COLO668 (cell line): ENCODE results near the gene MRPL9.
"Not testable (repeated sequence)": the region's sequence is repeated elsewhere in the genome, so short reads cannot be mapped to it uniquely, and the experiment has no call there.

Experiments used
- DNase-seq: peaks from one replicate; lab custom pipeline; 2025; ENCODE audit not compliant: unreplicated experiment; lab: John Stamatoyannopoulos, UW

The MRPL9 gene

DNA sequence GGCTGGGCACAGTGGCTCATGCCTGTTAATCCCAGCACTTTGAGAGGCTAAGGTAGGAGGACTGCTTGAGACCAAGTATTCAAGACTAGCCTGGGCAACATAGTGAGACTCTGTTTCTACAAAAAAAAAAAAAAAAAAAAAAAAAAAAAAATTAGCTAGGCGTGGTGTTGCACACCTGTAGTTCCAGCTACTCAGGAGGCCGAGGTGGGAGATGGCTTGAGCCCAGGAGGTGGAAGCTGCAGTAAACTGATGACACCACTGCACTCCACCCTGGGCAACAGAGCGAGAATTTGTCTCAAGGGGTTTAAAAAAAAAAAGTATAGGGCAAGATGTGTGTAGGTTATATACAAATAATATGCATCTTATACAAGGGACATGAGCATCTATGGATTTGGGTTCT is 24.4 kb upstream of the MRPL9 start:
- no peak for DNase-seq

GRCh38 chr1:151783796-151784195 is 20.5 kb upstream of the MRPL9 start:
- no peak for DNase-seq

DNA sequence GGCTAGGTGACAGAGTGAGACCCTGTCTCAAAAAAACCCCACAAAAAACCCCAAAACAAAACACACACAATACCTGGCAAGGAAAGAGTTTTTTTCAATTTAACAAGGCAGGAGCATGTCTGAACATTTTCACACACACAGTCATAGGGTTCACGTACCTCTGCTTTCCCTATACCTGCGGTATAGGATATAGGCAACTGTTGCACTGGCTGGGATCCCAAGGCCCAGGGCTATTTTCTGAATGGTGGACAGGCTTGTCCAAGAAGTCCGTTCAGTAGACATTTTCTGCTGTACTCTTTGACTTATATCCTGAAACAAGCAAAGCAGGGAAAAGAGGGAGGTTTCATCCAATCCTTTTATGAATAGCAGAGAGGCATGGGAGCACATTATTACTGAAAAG is 19.4 kb upstream of the MRPL9 start:
- DNase-seq, result no peak

GRCh38 chr1:151782026-151782425 is 18.7 kb upstream of the MRPL9 start:
- not testable (repeated sequence) for DNase-seq

- not testable (repeated sequence) for DNase-seq
These were observed 17.4 kb upstream of the MRPL9 start for GRCh38 chr1:151780736-151781135.

DNA sequence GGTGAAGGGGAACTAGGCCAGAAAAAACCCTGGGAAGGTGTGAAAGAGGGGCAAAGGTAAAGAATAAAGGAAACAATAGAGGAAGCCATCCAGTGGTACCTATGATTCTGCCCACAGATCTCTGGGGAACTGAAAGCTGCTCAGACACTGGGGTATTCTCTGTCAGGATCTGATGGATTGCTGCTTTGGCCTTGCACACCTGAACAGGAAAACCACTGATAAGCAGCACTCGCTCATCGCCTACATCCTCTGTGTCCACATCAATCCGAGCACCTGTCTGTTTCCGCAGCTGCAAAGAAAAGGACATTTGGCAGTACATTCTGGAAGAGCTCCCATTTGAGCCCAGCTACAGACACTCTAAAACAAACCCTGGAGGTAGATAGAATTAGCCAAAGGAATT is 16.6 kb upstream of the MRPL9 start:
- no peak for DNase-seq

- no peak for DNase-seq
These were observed 14.0 kb upstream of the MRPL9 start for GRCh38 chr1:151777317-151777716.

GRCh38 chr1:151776665-151777062 is 13.4 kb upstream of the MRPL9 start:
- DNase-seq, result no peak

DNA sequence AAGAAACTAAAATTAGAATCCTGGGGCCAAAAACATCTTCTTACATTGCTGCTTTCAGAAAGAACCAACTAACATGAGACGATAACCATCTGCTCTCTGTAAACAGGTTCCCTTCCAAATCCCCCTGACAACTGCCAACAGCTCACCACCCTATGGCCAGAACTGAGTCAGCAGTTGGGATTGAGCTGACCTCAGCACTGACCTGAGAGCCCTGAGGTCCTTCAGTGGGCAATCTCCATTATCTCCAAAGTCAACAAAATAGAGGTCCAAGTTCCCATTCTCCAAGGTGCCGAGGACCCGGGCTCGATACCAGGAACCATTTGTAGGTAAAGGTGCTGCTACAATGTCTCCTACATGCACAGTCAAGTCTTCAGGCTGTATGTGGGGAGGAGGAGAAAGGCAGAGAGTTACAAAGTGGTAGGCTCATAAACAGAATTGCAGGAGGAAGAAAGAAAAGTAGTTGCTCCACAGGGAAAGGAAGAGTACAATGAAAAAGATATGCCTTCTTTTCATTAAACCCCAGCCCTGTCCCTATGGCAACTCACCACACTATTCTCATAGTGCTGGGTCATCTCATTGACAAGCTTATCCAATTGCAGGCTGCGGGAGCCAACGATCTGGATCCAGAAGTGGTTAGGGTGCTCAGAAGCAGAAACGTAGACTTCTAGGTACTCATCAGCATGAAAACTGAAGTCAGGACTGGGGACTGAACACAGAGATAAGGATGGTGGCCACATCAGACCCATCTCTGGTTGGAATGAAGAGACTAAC is 12.8 kb upstream of the MRPL9 start:
- no peak for DNase-seq

GRCh38 chr1:151774256-151774922 is 11.1 kb upstream of the MRPL9 start:
- DNase-seq, result no peak

DNA sequence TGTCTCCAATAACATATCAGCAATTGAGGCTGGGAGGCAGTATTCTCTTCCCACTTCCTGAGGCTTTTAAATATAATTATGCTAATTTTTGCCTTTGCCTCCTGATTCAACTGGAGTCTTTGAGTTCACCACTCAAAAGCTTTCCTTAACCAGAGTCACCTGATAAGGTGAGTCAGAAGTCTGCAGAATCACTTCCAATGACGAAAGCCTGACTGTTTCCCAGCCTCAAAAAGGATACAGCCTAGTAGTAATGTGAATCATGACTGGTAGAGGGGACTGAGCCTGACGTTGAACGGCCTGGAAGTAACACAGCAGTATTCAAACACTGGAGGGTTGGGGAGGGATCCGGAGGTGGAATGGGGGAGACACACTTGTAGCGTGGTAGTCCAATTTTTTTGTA is 10.4 kb upstream of the MRPL9 start:
- no peak for DNase-seq

DNA sequence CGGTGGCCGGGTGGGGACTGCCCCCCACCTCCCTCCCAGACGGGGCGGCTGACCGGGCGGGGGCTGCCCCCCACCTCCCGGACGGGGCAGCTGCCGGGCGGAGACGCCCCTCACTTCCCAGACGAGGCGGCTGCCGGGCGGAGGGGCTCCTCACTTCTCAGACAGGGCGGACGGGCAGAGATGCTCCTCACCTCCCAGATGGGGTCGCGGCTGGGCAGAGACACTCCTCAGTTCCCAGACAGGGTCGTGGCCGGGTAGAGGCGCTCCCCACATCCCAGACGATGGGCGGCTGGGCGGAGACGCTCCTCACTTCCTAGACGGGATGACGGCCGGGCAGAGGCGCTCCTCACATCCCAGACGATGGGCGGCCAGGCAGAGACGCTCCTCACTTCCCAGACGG is 6.0 kb upstream of the MRPL9 start:
- DNase-seq, result not testable (repeated sequence)

DNA sequence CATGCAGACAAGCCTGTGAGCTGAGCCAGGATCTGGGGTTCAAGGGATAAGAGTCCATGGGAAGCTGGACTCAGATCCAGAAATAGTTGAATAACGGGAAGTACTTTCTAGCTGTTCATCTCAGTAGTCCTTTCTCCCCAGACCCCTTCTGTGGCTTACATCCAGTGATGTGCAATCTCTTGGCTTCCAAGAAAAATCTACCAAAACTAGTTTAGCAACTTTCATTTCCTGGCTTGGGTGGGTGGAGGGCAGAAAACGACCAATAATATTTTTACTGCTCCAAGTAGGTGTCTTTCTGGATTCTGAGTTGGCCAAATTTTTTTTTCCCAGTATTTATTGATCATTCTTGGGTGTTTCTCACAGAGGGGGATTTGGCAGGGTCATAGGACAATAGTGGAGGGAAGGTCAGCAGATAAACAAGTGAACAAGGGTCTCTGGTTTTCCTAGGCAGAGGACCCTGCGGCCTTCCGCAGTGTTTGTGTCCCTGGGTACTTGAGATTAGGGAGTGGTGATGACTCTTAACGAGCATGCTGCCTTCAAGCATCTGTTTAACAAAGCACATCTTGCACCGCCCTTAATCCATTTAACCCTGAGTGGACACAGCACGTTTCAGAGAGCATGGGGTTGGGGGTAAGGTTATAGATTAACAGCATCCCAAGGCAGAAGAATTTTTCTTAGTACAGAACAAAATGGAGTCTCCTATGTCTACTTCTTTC is 5.2 kb upstream of the MRPL9 start:
- not testable (repeated sequence) for DNase-seq

- no peak for DNase-seq
These were observed 694 bp upstream of the MRPL9 start for GRCh38 chr1:151763990-151764389.

GRCh38 chr1:151760597-151761385 is 2.5 kb downstream of the MRPL9 start:
- no peak for DNase-seq

DNA sequence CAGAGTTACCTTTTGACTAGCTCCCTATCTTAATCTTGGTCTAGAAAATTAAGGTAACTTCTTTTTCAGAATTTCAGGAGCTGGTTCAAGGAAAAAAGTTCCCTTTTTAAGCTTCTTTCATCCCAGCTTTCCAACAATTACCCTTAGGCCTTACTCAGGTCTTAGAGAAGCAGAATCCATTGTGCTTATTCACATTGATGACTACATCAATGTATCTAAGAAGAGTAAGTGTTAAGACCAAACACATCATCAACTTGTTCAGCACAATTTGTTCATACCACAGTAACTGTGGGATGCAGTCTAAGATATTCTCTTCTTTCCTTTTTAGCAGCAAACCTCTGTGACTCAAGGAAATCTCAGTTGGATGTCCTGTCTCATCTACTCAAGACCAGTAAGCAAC is 4.1 kb downstream of the MRPL9 start:
- no peak for DNase-seq

DNA sequence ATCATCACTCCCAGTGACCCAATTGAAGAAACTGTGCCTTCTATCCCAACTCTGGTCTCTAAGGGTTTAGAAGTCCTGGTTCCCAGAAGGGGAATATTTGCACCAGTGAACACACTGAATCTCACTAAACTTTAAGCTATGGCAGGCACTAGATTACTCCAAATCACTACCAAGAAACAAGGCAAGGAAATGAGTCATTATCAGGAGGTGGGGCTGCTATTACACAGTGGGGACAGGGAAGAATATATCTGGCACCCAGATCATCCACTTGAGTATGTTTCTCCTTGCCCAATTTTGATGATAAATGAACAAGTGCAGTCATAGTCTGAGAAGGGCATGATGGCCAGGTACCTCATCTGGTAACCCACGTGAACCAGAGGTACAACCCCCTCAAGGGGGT is 7.0 kb downstream of the MRPL9 start:
- no peak for DNase-seq

- no peak for DNase-seq
These were observed 21.8 kb downstream of the MRPL9 start for GRCh38 chr1:151741516-151741915.

DNA sequence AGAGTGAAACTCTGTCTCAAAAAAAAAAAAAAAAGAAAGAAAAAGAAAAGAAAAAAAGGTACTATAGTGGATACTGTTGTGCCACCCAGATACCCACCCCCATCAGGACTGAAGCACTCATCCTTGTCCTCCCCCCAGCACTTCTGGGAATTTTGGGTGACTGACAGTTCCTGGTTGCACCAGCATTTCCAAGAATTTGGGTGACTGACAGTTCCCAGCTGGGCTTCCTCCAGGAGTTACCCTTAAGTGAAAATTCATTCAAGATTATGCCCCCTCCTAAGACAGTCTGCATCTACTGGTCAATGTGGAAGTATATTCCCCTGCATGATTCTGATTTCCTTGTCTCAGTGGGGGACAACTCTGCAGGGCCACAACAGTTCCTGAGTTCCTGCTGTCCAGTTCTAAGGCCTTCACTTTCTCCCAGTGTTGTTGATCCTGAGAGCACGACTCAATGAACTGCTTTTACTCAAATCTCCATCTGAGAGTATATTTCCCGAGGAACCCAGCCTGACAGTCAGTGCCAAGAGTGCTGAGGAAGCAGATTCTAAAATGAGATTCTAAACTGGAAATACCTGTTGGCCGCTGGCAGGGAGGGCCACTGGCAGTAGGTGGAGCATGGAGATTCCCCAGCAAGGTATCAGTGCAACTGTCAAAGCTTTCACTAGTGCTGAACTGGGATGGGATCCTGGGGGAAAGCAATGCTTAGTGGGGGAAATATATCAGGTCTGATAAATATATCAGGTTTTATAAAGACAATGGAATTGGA is 23.5 kb downstream of the MRPL9 start:
- no peak for DNase-seq

DNA sequence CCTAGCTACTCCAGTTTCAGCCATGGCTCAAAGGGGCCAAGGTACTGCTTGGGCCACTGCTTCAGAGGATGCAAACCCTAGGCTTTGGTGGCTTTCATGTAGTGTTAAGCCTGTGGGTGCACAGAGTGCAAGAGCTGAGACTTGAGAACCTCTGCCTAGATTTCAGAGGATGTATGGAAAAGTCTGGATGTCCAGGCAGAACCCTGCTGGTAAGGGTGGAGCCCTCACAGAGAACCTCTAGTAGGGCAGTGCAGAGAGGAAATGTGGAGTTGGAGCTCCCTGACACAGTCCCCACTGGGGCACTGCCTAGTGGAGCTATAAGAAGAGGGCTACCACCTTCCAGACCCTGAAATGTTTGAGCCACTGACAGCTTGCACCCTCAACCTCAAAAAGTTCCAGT is 25.8 kb downstream of the MRPL9 start:
- no peak for DNase-seq

DNA sequence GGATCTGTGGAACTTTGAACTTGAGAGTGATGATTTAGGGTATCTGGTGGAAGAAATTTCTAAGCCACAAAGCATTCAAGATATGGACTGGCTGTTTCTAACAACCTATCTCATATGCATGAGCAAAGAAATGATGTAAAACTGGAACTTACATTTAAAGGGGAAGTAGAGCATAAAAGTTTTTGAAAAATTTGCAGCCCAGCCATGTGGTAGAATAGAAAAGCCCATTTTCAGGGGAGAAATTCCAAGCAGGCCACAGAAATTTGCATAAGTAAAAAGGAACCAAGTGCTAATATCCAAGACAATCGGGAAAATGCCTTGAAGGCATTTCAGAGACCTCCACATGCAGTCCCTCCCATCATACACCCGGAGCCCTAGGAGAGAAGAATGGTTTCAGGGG is 26.3 kb downstream of the MRPL9 start:
- no peak for DNase-seq
